Ureter (tissue), 1 donor: ENCODE measurements around the gene MUC4. TPM values are rescaled to one million over a fixed set of nuclear protein-coding genes. Genes with fewer than 3 reads are reported as not detected.
"Not testable (repeated sequence)": the region's sequence is repeated elsewhere in the genome, so short reads cannot be mapped to it uniquely, and the experiment has no call there.

Source experiments
- DNase-seq: peaks from one replicate; pipeline ENCODE4 v3.0.0-alpha.2; 2020; ENCODE audit warnings: low spot score
- total RNA-seq: library from RNA; stranded (reverse); gene quantifications from one replicate; pipeline ENCODE4 v1.2.4, GENCODE V29; 2023
- donor health status: DM: yes; HTN: yes; CAD: no.

Gene MUC4
- total RNA-seq, 1 donor from 2014 or later = 0.08 TPM

DNA sequence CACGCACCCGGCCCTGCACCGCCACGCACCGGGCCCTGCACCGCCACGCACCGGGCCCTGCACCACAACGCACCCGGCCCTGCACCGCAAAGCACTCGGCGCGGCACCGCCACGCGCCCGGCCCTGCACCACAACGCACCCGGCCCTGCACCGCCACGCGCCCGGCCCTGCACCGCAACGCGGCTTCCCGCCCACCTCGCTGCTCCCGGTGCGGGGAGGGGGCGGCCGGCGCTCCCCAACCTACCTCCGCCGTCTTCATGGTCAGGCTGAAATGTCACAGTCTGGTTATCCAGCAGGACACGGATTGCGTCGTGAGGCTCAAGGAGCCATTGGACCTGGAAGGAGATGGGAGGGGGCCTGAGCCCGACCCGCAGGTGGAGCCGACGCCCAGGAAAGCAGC is 49.1 kb downstream of the MUC4 start:
- no peak for DNase-seq

DNA sequence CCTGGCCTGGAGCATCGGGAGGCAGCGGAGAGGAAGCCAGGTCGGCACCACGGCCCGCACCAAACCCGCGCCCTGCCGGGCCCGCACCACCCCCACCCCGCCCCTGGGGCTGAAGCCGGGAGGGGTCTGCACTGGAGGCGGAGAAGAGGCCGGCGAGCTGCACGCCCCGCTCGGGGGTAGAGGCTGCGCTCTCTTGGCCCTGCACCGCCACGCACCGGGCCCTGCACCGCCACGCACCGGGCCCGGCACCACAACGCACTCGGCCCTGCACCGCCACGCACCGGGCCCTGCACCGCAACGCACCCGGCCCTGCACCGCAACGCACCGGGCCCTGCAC is 49.5 kb downstream of the MUC4 start:
- DNase-seq = no peak

DNA sequence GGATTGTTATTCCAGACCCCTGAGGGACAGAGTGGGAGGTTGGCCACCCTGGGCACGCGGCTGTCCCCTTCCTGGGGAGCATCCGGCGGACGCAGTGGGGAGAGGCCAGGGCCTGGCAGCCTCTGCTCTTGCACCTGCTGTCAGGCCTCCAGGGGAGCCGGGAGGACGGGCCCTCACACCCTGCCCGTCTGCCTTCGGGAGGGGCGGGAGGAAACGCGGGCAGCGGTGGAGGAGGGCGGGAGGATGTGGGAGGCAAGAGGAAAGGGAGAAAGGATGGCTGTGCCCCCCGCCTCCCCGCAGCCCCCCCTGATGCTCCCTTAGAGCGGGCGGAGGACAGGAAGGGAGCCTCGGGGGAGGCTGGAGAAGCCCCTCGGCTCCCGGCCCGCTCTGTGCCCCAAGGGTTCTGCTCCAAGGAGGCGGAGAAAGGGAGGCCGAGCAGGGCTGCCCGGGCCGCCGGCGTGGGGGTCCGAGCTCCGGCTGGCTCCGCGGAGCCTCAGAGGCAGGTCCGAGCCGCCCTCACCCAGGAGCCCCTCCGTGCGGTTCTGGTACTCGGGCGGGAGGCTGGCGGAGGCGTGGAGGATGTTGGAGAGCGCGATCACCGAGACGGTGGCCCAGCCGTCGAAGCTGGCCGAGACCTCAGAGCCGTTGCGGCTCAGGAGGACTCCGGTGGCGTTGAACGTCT is 50.0 kb downstream of the MUC4 start:
- DNase-seq = no peak

DNA sequence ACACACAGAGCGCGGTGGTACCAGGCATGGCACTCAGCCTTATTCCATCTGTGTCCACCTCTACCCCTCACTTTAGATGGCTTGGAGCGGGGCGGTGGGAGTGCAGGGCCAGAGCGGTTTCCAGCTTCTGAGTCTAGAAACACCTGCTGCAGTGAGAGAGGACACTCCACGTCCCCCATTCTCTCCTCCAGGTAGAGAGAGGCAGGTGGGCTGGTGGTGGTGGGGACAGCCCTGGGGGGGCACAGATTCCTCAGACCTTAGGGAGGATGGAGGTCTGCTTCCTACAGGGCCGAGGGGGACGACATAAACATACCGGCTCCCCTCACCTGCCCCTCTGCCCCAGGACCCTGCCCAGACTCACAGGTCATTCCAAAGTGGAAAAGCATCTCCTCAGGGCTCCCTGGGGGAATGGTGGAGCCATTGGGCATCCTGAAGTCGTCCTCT is 50.6 kb downstream of the MUC4 start:
- no peak for DNase-seq

DNA sequence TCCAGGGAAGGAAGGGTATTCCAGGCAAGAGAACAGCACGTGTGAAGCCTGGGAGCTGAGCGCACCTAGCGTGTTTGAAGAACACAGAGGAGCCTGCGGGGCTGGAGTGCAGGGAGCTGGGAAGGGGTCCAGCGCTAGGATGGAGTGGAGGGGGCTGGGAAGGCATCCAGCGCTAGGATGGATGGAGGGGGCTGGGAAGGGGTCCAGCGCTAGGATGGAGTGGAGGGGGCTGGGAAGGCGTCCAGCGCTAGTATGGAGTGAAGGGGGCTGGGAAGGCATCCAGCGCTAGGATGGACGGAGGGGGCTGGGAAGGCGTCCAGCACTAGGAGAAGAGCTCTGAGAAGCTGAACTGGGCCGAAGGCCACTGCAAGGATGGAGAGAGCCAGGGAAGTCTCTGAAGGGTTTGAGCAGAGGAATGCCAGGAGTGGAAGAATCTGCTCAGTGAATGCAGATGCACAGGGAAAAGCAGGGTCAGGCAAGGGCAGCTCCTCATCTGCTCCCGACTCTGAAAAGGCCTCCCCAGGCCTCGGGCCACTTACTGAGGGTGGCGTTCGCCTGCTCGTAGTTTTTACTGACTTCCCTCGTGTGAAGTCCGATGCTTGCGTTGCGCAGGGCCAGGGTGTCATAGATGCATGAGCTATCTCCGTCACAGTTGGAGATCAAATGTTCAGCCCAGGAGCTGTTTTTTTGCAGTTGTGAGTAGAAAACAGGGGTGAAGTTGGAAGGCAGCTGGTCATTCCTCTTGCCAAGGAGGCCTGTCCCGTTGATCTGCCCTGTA is 51.2 kb downstream of the MUC4 start:
- no peak for DNase-seq

DNA sequence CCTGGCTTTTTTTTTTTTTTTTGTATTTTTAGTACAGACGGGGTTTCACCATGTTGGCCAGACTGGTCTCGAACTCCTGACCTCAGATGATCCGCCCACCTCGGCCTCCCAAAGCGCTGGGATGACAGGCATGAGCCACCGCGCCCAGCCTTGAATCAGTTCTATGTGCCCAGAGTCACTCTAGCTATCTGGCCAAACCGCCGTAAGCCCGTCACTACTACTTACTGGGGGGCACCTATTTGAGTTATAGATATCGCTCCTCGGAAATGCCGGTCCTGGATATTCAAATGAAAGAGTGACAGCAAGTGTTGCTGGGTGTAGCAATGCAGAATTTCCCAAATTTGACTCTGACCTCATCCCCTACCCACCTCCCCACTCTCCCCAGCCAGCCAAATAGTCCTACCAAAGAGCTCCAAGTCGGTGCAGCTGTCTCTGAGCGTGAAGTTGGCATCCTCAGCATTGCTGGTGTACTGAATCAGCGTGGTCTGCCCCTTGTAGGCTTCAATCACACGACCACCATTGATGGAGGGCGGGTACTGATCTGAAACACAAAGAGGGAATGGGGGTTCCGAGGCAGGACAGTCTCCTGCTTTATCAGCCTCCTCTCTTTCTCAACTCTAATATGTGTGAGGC is 52.9 kb downstream of the MUC4 start:
- no peak for DNase-seq

DNA sequence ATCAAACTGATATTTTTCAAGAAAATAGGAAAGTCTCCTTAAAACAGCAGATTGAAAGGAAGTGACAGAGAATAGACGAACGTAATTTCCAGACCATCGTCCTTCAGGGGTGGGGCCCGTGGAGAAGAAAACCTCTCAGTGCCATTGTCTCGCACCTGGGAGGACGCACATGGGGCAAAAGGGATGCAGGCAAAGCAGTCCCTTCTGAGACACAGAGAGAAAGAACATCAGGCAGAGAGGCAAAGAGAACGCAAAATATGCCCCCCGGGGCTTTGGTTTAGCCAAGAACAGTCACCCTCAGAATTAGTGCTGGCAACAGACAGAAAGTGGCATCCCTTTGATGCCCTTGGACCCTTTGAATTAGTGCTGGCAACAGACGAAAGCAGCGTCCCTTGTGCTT is 53.9 kb downstream of the MUC4 start:
- no peak for DNase-seq

DNA sequence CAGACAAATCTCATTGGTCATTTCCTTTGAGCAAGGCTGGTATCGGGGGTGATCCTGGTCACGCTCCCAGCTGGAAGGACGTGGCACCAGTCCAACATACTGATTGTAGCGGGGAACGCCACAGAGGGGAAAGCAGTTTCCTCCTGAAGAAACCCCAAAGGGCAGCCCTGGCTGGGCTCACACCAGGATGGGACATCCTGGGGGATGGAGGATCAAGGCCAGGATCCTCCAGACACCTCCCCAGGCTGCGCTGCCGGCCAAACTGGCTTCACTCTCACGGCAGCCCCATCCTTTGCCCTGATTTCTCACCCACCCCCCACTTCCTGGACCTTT is 54.3 kb downstream of the MUC4 start:
- no peak for DNase-seq

DNA sequence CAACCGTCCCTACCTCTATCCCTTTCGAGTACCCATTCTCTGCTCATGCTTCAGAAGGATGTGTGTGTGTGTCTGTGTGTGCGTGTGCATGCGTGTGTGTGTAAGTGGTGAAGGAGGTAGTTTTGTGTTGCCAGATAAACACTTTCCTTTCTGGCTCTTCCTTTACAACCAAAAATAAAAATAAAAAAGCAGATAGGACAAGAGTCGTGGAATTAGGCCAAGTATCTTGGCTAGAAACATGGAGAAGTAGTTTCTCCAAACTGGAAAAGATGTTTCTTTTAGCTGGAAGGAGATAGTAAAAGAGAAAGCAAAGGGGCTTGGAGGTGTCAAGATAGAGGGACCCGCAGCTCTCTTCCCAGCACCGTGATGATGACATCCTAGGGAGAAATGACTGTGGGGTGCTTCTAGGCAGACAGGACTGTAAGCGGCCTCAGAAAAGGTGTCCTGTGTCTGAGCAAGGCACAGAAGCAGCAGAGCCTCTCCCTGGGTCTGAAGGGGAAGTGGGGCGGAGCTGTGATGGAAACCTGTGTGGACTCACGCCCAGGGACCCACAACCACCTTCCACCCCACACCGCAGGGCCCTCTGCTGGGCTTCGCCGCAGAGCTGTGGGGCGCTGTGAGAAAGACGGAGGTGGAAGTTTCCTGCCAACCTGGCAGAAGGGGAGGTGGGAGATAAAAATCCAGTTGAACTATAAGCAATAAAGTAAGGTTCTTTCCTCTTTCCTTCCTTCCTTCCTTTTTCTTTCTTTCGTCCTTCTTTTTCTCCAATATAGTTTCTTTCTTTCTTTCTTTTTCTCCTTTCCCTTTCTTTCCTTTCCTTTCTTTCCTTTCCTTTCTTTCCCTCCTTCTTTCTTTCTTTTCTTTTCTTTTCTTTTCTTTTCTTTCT is 55.7 kb downstream of the MUC4 start:
- DNase-seq = no peak

DNA sequence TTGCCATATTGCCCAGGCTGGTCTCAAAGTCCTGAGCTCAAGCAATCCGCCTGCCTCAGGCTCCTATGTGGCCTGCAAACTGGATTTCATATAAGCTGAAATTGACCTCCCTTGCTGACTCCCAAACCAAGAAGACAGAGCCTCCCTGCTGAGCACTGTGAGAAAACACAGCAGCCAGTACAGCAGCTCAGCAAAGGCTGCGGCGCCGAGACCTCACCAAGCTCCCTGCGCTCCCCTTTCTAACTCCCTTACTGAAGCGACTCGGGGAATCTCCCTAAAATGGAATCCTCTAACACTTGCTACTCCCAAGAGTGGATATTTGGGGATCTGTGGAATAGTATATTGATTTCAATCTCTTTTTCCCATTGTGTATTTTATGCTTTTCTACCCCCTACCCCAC is 56.3 kb downstream of the MUC4 start:
- DNase-seq = no peak

DNA sequence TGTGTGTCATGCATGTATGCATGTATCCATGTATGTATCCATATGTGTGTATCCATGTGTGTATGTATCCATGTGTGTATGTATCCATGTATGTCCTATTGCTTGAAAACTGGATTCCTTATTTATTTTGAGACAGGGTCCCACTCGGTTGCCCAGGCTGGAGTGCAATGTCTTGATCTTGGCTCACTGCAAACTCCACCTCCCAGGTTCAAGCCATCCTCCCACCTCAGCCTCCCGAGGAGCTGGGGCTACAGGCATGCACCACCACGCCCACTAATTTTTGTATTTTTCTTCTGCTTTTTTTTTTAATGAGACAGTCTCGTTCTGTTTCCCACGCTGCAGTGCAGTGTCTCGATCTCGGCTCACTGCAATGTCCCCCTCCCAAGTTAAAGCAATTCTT is 56.8 kb downstream of the MUC4 start:
- no peak for DNase-seq

DNA sequence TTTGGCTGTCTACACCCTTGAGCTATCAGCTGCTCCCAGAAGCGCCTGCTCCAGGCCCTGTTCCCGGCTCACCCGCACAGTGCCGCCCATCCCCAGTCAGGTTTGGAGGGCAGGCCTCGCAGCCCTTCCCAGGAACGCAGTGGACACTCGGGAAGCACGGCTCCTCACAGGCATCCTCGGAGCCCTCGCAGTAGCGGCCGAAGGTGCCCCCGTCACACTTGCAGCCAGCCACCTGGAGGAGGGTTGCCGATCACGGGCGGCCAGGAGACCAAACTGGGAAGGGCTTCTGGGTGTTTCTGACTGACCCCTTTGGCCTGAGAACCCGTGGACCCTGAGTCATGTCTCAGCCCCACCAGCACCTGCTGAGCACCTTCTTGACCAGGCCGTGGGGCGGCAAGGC is 57.6 kb downstream of the MUC4 start:
- DNase-seq = no peak

DNA sequence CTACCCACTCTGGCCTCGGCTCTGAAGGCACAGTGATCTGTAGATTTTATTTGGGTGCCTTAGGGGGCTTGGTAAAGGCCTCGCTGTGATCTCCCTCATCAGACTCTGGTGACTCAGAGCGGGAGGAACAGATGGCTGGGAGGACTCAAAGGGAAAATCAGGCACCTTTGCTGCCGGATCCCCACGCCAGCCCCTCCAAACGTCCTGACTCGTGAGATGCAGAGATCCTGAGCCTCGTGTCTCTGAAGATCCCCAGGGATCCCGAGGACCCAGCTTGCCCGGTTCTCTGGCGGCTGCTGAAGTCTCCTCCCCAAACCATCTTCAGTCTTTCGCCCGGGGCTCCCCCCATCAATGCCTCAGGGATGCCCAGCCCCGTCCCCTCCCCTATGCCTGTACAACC is 58.1 kb downstream of the MUC4 start:
- DNase-seq = no peak

DNA sequence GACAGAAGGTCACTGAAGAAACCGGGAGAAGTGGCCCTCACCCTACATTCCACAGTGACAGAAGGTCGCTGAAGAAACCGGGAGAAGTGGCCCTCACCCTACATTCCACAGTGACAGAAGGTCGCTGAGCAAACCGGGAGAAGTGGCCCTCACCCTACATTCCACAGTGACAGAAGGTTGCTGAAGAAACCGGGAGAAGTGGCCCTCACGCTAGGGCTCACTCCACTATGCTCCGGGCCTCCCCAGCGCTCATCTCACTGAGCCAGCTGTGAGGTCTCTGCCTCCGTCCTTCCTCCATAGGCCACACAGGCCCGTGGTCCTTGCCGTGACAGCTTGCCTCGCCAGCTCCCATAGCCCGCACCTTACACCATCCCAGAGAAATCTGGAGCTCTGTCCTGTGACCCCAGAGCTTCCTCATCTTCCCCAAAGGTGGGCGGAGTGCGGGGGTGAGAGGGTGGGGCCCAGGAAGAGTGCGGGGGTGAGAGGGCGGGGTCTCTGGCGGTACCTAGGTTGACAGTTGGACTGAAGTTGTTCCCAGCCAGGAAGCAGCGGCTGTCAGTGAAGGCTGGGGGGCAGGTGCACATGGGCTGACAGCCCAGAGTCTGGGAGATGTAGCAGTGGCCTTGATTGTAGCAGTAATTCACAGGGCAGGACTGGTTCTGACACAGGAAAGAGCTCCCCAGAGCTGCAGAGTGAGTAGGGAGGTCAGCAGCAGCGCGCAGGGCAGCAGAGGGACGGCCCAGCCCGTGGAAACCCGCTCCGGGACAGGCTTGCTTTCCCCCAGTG is 59.0 kb downstream of the MUC4 start:
- DNase-seq = no peak

DNA sequence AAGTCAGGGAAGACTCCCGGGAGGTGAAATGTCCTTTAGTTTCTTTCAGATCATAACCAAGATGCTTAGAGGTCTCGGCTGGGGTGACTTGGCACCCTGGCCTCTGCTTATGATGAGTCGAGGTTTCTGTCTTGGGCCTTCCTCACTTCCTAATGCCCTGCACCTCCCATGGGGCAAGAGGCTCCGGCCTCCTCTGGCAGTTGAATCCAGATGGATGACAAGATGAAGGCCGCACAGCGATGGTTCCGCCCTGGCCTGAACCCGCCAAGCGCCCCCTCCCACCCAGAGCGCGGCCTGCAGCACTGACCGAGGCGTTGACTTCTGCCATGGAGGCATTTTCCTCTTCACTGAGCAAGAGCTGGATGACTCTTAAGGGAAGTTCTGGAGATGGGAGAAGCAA is 59.7 kb downstream of the MUC4 start:
- no peak for DNase-seq

DNA sequence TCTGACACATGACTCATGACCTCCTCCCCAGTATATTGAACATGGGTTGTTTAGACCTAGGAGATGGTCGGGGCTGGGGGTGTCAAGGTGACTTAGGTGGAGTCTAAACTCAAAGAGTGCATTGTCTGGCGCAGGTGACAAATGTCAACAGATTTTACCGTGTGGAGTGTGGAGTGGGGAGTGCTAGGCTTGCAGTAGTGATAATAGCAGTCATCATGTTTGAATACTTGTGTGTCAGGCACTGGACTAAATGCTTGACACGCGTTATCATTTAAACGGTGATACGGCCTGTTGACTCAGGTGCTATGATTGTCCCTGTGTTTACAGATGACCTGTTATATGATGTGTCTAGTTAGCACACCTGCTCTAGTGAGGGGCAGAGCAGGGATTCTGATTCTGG is 60.2 kb downstream of the MUC4 start:
- no peak for DNase-seq

DNA sequence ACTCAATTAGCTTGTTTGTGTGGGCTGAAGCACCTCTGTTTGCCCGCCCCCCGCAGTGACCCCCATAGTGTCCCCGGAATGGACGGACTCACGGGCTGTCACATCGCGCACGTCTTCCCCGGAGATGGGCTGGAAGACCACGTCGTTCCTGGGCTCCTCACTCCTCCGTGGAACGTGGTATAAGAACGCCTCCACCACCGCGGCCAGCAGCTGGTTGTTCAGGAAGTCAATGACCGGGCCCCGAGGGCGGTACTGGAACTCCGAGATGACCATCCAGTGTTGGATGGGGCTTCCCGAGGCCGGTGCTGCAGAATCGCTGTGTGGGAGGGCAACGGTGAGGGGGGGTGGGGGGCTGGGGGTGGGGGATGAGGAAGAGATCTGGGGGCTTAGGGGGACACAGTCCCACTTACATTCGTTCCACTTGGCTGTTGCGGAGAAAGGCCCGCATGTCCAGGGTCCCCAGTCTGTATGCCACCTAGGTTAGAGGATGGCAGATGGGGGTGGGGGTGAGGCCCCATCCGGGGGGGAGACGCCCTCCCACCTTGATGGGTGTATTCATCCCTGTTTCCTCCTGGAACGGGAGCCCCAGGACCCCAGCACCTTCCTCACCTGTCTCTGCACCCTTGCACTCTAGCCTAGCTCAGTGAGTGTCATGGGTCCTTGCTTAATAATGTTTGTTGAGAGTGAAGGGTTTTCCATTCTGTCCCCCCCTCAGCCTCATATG is 60.8 kb downstream of the MUC4 start:
- no peak for DNase-seq

DNA sequence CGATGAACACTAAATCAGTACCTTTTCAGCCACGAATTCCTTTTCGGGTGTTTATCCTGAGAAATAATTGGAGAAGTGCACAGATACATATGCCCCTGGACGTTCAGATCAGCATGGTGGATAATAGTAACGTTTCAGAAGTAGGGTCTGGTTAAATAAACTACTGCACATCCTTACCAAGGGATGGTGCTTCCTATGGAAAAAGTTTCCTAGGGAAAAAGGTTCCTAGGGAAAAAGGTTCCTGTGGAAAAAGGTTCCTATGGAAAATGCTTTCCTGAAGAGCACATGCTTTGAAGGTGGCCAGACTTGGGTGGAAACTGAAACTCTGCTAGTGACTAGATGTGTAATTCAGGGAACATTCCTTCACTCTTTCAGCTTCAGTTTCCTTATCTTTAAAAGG is 62.6 kb downstream of the MUC4 start:
- DNase-seq = not testable (repeated sequence)

DNA sequence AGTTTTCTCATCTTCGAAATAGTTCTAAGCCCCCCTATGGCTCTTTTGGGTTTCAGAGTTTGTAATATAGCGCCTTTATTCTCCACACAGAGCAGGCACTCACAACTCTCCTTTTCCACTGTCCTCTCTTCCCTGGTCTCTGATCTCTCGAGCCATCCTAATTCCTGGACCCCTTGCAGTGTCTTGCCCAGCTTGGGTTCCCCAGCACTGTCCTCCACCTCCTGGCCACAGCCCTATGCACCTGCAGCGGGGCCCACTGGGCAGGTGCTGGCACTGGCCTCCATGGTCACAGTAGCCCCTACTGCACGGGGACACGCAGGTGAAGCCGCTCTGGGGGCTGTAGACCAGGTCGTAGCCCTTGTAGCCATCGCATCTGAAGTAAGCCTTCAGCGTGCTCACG is 63.1 kb downstream of the MUC4 start:
- no peak for DNase-seq

DNA sequence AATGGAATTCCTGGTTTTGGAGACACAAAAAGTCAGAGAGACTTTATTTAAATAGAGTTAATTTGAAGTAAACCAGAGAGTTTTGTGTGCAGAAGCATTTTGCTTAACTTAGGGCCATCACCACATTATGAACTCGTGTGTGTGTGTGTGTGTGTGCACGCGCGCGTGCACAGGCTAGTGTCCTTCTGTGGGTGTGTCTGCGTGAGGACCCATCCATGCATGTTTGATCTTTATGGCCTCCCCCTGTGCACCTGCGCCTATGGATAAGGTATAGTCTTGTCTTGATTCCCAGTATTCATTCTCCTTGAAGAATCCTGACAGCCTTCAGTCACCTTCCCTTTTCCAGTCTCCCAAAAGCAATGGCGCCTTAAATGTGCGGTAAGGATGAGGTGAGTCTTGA is 65.0 kb downstream of the MUC4 start:
- no peak for DNase-seq

DNA sequence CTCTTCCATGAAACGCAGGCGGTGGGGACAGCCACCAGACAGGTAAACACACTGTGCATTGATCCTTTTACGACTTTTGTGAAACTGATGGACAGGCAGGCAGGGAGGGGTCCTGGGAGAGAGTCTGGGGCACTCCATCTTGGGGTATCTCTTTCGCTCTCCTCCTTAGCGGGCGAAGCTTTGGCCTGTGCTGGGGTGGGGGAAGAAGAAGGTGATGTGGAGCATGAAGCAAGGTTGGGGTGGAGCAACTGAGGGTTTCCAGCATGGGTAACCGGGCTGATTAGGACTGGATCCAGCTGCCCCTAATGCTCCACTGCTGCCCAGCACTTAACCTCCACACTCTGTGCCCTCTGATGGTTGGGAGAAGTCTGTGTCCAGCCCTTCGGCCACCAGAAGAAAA is 65.4 kb downstream of the MUC4 start:
- no peak for DNase-seq
